ENCODE data around the gene SH3GLB2. TPM values are rescaled to one million over a fixed set of nuclear protein-coding genes. Genes with fewer than 3 reads are reported as not detected.

The SH3GLB2 gene
- total and polyA plus RNA-seq, 4 donors: 51.3 to 110 (median 71.7) TPM

DNA sequence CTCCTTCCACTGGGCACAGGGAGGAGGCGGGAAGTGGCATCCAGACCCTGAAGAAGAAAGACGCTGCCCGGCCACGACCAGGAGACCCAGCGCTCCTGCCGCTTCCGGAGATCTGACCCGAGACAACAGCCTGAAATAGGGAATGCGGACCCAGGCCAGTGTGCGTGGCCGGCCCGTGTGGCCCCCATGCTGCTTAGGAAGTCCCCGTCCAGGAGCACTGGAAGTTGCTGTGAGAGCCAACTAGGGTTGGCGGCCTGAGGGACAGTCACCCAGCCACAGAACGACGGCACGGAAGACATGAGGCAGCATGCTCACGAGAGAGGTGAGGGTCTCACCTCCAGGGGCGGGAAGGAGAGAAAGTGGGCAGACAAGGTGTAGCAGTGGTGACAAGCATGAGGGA is 17.0 kb downstream of the SH3GLB2 start:
- DNase-seq (no peak), ATAC-seq (ENCODE audit: insufficient read depth, low FRiP score) (no peak)
- peaks cover 5 to 68% (median 12%) of the 10 kb centered on the region in 4 donors for H3K36me3 ChIP-seq (ENCODE audit: control insufficient read depth in 4 of 4, insufficient read depth in 4 of 4, low read length in 4 of 4)
- TF ChIP-seq, protein P1, sequence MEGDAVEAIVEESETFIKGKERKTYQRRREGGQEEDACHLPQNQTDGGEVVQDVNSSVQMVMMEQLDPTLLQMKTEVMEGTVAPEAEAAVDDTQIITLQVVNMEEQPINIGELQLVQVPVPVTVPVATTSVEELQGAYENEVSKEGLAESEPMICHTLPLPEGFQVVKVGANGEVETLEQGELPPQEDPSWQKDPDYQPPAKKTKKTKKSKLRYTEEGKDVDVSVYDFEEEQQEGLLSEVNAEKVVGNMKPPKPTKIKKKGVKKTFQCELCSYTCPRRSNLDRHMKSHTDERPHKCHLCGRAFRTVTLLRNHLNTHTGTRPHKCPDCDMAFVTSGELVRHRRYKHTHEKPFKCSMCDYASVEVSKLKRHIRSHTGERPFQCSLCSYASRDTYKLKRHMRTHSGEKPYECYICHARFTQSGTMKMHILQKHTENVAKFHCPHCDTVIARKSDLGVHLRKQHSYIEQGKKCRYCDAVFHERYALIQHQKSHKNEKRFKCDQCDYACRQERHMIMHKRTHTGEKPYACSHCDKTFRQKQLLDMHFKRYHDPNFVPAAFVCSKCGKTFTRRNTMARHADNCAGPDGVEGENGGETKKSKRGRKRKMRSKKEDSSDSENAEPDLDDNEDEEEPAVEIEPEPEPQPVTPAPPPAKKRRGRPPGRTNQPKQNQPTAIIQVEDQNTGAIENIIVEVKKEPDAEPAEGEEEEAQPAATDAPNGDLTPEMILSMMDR (IDR thresholded peaks at IDR 0.05; ENCODE audit: control extremely low read depth, extremely low read depth): no peak
- H3K27ac ChIP-seq (ENCODE audit: low read depth in 1 of 2, low read length in 1 of 2): no peak overlapping the region
- no peak overlapping the region for H3K9ac ChIP-seq (ENCODE audit: insufficient read depth in 1 of 2, low read length in 2 of 2)
- no peak overlapping the region for H3K4me3 ChIP-seq
- WGBS, 2 donors: 95 to 97% methylated on average over 19 of the region's 19 CpGs
- no peaks in the 10 kb centered on the region for H3K9me3 ChIP-seq (ENCODE audit: control insufficient read depth in 4 of 4, insufficient read depth in 3 of 4, low read length in 3 of 4)
- H3K4me1 ChIP-seq (ENCODE audit: control insufficient read depth in 5 of 5, insufficient read depth in 5 of 5, low read length in 5 of 5): no peaks in the 10 kb centered on the region
- no peaks in the 10 kb centered on the region for H3K27me3 ChIP-seq (ENCODE audit: control insufficient read depth in 3 of 3, insufficient read depth in 3 of 3, low read length in 2 of 3)

DNA sequence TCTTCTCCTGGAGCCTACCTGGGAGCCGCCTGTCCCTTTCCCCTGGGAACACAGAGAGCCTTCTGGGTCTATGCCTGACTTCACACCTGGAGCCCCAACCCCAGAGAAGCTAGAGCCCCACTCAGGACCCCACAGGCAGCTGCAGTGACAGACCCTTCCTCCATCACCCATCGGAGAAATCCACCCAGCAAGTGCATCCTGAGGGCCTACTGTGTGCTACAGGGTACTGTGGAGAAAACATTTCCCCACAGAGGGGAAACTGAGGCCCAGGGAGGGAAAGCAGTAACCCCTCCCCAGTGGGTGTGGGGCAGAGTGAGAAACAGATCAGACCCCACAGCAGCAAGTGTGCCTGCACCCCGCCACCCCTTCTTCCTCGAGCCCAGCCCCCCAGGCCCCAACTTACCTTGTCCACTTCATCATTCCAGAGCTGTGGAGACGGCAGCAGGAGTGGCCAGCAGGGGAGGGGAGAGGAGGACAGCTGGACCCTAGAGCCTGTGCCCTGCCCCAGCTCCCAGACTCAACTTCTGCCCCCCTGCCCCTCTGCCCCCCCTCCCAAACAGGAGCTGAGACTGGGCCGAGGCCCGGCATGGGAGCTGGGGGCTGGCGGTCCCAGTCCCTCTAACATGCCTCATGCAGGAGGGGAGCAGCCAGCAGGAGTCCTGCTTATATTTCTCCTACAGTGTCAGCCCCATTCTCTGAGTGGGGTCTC is 17.7 kb downstream of the SH3GLB2 start:
- TF ChIP-seq, protein P1 (IDR thresholded peaks at IDR 0.05; ENCODE audit: control extremely low read depth, extremely low read depth): no peak
- ATAC-seq (ENCODE audit: insufficient read depth, low FRiP score) (no peak), DNase-seq (no peak)
- H3K9ac ChIP-seq (ENCODE audit: insufficient read depth in 1 of 2, low read length in 2 of 2): no peak overlapping the region
- H3K4me1 ChIP-seq (ENCODE audit: control insufficient read depth in 5 of 5, insufficient read depth in 5 of 5, low read length in 5 of 5): no peaks in the 10 kb centered on the region
- H3K27ac ChIP-seq (ENCODE audit: low read depth in 1 of 2, low read length in 1 of 2): no peak overlapping the region
- peaks cover 5 to 74% (median 16%) of the 10 kb centered on the region in 4 donors for H3K36me3 ChIP-seq (ENCODE audit: control insufficient read depth in 4 of 4, insufficient read depth in 4 of 4, low read length in 4 of 4)
- 94 to 97% methylated on average over 6 to 8 of the region's 8 CpGs for WGBS, 2 donors
- H3K27me3 ChIP-seq (ENCODE audit: control insufficient read depth in 3 of 3, insufficient read depth in 3 of 3, low read length in 2 of 3): no peaks in the 10 kb centered on the region
- H3K4me3 ChIP-seq: no peak overlapping the region
- H3K9me3 ChIP-seq (ENCODE audit: control insufficient read depth in 4 of 4, insufficient read depth in 3 of 4, low read length in 3 of 4): no peaks in the 10 kb centered on the region

GRCh38 chr9:129009584-129010141 is 18.5 kb downstream of the SH3GLB2 start:
- no peak overlapping the region for H3K4me3 ChIP-seq
- no peaks in the 10 kb centered on the region for H3K4me1 ChIP-seq (ENCODE audit: control insufficient read depth in 5 of 5, insufficient read depth in 5 of 5, low read length in 5 of 5)
- TF ChIP-seq, protein P1 (IDR thresholded peaks at IDR 0.05; ENCODE audit: control extremely low read depth, extremely low read depth): no peak
- no peaks in the 10 kb centered on the region for H3K27me3 ChIP-seq (ENCODE audit: control insufficient read depth in 3 of 3, insufficient read depth in 3 of 3, low read length in 2 of 3)
- WGBS, 2 donors: 95% methylated on average over 17 of the region's 17 CpGs
- peaks cover 5 to 80% (median 21%) of the 10 kb centered on the region in 4 donors for H3K36me3 ChIP-seq (ENCODE audit: control insufficient read depth in 4 of 4, insufficient read depth in 4 of 4, low read length in 4 of 4)
- no peak overlapping the region for H3K9ac ChIP-seq (ENCODE audit: insufficient read depth in 1 of 2, low read length in 2 of 2)
- H3K27ac ChIP-seq (ENCODE audit: low read depth in 1 of 2, low read length in 1 of 2): no peak overlapping the region
- H3K9me3 ChIP-seq (ENCODE audit: control insufficient read depth in 4 of 4, insufficient read depth in 3 of 4, low read length in 3 of 4): no peaks in the 10 kb centered on the region
- ATAC-seq (ENCODE audit: insufficient read depth, low FRiP score): no peak
- DNase-seq: no peak
